HG03097 (cell line): ENCODE results near the gene ZRANB1.

ENCODE experiments used
- ATAC-seq: cut with Tn5 transposase; IDR thresholded peaks from one replicate; pipeline ENCODE4 v1.9.1; 2021; ENCODE audit not compliant: unreplicated experiment, low FRiP score

Gene ZRANB1

DNA sequence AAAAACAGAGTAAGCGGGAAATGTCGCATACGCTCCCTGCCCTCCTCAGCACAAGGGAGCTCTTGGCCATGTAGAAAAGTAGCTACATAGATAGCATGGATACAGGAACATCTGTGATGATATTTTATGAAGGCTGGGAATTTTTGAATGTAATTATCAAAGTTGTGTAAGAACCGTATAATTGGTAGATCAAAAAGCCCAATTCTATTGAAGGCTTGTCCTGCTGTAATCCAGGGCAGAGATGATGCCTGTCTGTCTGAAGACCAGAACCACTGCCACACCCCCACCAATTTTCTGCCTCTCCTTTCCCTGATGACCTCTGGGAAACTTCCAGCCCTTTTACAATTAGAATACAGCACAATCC lies 51.4 kb downstream of the ZRANB1 start:
- ATAC-seq: no peak

DNA sequence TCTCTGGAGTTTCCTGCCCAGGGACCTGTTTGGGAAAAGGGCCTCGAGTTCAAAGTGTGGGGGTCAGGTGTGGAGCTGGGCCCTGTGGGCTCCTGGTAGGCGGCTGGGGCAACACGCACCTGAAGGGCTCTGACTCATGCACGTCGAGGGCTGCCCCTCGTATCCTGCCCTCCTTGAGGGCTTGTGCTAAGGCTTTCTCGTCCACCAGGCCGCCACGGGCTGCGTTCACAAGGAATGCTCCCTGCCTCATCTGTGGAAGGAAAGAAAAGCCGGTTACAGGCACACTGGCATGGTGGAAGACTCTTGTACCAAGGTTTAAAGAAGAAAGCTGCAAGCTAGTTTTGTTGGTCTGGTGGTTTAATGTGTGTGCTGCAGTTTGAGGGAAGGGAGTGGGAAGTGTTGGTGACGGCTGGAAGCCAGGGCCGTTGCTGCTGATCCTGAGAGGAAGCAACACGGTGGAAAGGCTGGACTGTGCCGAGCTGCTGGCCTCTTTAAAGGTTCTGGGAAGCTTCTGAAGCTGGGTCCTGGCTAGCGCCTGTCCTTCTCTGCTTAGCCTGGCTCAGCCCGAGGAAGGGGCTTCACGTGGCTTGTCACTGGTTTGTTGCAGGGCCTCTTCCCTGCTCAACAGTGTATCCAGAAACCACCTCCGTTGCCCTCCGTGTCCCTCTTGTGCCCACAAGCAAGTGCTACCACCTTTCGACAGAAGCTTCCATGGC lies 52.0 kb downstream of the ZRANB1 start:
- ATAC-seq: no peak

DNA sequence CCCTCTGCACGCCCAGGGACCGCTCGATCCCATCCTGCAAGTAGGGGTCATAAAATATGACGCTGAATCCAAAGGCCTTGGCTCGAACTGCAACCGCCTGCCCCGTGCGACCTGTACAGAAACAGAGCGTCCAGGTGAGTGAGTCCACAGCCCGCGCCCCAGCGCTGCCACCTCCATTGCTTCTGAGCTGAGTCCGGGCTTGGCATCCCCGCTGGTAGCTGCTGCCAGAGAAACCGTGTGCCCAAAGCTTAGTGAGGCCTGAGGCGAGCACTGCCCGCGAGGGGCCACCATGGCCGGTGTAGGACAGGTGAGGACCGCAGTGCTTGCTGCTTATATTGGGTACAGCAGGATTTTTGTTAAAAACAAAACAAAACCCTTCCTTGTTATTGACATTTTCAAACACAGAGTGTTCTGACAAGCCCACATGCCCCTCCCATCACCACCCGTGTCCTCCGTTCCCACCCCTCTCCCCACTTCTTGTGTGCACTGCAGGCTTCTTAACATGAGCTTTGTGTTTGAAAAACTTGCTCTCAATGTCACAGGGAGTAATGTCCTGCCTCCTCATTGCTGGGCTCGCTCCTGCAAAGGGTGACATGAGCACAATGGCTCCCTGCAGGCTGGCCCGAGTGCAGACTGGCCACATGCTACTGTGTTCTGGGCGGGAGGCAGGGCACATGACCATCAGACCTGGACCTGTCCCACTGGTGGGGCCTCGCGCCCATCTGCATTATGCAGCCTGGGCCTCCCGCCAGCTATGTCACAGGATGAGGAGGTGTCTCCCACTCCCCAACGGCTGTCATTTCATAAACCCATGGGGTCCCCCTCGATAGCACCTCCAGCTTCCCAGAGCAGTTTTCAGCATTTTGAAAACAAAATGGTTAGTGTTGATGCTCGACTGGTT lies 52.9 kb downstream of the ZRANB1 start:
- ATAC-seq: no peak

DNA sequence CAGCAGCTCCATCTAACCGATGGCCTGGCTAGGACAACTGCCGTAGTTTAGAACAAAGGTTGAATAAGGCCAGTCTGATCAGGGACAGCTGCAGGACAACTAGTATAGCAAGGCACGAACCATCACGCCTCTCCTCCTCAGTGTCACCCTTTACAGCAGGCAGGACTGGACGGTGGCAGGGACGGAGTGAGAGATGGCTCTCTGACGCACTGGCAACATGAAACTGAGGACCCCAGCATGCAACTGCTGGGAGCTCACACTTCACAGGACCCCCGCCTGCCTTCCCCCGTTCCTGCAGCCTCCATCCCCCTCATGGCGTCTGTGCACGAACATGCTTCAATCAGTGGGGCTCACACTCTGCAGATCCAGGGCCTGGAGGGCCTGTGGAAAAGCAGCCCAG lies 53.7 kb downstream of the ZRANB1 start:
- ATAC-seq: no peak

DNA sequence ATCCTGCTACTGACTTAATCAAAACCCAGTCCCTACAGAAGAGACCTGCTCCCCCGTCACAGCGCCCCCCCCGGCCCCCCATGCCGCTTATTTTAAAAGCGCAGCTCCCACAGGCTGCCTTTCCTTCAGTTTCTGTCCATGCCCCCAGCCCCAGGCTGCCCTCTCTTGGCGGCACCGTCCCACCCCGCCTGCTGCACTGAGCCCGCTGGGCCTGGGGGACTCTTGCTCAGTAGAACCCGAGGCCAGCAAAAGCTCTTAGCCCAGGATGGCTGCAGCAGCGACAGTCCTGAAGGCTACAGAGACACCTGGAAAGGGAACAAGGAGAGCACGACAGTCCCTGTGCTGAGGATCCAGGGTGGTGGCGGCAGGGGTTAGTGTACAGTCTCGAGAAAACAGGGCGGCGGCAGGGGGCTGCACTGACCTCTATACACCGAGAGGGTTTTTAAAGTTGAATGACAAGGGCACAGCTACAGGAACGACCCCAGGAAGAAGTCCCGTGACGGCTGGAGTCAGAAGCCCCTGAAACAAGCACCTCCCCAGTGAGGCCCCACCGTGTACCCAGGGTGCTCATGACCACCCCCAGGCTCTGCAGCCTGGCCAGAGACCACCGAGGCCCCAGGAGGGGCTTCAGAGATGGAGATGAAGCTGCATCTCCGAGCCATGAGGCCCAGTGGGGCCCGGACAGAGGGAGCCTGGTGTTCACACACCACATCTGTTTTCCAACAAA lies 54.4 kb downstream of the ZRANB1 start:
- no peak for ATAC-seq

DNA sequence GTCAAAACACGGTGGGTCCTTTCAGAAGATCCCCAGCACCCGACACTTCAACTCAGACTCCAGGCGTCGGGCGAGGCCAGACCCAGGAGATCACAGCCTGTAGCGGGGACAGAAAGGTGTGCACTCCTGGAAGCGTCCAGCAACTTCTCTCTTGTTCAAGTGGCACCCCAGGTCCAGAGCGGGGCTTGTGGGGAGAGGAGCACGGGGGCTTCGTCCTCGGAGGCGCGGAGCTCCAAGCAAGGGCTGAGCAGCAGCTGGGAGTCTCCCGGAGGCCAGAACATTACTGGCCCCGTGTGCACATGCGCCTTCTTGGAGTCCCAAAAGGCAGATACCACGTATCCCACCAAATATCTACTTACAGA lies 54.9 kb downstream of the ZRANB1 start:
- ATAC-seq: no peak

DNA sequence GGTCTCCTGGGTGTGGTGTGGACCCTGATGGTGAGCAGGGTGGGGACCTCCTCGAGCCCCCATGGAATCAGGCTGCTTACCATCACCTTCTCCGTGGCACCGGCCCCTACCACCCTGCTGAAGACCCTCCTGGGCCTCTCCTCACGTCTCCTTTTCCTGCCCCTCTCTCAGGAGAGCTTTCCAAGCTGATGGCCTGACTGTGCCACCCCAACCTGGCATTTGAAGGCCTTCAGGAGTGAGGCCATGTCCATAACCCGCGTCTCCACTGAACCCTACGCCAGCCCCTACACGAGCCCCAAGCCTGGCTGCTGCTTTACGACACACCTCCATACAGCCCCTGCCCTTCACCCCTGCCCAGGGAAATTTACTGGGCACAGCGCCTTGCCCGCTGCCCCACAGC lies 55.4 kb downstream of the ZRANB1 start:
- no peak for ATAC-seq

DNA sequence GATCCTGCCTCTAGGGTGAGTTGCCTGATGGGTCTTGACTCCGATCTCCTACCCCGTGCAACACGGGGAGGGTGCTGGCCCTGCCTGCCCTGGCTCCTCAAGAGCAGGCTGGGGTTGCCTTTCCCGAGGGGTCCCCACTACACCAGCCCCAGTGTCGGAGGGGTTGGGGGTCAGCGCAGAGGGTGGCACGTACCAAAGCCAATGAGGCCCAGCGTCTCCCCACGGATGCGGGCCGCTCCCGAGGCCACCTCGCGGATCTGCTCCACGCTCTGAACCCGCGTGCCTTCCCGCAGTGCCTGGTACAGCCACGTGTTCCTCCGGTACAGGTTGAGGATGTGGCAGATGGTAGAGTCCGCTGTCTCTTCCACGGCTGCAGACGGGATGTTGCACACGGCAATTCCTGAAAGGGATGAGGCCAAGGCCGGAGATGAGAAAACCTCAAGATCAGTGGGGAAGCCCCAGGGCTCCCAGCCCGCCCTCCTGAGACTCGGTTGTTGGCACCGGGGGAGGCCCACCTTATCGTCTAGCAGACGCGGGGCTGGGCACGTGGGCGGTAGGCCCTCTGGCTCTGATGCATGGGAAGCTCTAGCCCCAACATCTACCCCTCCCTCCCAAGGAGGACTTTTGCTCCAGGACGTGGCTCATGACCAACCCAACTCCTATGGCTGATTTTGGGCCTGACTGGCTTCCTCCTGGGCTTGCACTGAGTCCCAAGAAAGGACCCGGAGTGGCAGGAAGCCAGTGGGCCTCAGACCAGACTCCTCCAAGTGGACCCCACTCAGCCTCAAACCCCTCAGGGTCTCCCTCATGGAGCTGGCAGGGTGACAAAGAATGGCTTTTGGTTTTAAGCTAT lies 56.1 kb downstream of the ZRANB1 start:
- ATAC-seq: no peak

DNA sequence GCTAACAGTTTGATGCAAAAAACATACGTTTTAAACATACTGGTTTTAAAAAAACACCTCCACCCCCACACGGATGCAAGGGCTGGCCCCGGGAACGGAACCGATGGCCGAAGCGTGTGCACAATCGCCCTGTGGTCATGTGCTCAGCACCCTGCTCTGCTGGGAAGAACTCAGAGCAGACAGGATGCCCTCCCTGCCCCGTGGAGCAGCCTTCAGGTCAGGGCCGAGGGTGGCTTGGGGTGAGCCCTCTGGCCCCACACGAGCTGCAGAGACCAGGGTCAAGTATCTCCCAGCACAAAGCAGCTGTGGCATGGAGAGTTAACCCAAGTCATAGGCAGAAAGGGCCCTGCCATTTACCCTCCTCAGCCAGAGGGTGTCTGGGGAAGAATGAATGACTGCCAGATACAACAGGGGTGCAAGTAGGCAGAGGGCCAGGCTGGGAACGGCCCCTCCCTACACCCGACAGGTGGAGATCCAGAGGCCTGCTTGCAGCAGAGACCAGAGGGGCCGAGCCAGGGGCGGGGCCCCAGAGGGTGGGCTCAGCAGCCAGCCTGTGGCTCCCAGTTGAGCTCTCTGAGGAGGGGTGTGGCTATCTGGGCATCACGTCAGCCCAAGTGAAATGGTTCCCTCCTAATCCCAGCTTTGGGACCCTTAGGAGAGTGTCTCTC lies 56.8 kb downstream of the ZRANB1 start:
- no peak for ATAC-seq

DNA sequence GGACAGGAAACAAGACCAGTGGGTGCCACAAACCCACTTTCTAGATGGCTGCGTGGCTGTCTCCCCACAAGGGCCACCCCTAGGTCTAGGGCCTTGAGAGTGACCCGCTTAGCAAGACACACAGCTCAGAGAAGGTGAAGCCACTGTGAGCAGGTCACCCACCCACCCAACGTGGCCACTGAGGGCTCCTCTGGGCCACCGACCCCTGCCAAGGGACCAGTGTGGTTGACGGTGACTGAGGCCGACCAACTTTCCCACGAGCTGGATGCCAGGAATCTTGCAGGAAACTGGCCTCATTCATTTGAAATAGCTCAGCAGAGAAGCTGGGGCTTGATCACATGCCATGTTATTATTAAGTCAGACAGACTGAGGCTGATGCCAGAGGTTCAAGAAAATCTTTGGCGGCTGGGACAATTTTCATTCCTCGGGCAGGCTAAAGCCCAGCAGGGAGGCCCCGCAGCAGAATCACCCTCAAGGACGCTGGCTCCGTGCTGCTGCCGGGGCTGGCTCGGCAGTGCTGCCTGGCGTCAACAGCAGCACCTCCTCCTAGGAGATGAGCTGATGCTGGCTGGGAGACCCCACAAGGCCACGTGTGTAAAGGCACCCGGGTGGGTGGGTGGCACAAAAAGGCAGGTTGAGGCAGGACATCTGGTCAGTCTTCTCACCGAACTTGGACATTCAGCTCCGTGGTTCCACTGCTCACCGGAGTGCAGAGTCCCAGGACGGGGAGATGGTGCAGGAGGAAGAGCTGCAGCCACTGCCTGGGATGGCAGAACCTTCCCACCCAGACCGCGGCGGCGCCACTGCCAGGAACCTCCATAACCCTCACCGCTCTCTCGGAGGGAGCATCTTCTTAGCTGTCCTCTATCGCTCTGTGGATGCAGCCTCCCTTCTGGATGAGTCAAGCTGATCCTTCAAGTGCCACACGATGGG lies 57.8 kb downstream of the ZRANB1 start:
- ATAC-seq: no peak

DNA sequence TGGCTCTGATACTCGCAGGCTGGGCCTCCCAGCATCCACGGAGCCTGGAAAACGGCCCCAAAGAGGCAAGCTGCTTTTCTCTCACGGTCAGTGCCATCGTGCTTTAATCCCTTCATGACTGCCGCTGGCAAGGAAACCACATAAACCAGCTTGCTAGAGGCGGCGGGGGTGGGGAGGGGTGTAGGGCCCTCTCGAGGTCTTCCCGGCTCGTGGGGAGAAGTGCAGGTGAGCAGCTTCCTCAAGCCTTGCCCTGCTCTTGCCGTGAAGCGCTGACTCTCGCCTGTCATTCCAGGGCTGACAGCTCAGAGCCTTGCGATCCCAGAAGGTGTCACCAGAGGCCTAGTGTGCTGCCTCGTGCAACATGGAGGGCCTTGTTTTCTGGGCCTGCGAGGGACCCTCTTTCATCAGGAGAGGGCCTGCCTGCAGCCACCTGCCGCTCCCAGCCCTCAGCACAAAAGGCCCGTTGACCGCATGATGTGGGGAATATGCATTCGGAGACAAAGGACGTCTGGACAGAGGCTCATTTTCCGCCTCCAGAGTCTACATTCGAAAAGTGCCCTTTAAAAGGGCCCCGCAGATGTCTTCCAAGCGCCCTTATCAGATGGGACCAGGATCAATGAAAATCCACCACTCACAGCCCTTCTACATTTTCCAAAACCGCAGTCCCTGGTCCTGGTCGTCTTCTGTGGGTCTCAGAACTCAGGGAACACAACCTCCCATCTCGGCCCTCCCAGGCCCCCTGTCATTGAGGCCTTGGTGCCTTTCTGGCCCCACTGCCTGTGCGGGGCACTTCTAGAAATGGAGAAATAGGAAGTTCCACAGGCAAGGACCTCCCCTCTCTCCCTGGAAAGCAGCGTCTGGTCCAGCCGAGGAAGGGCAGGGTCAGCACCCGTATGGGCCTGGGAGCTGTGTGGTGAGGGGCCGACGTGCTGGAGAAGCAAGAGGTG lies 58.7 kb downstream of the ZRANB1 start:
- no peak for ATAC-seq

DNA sequence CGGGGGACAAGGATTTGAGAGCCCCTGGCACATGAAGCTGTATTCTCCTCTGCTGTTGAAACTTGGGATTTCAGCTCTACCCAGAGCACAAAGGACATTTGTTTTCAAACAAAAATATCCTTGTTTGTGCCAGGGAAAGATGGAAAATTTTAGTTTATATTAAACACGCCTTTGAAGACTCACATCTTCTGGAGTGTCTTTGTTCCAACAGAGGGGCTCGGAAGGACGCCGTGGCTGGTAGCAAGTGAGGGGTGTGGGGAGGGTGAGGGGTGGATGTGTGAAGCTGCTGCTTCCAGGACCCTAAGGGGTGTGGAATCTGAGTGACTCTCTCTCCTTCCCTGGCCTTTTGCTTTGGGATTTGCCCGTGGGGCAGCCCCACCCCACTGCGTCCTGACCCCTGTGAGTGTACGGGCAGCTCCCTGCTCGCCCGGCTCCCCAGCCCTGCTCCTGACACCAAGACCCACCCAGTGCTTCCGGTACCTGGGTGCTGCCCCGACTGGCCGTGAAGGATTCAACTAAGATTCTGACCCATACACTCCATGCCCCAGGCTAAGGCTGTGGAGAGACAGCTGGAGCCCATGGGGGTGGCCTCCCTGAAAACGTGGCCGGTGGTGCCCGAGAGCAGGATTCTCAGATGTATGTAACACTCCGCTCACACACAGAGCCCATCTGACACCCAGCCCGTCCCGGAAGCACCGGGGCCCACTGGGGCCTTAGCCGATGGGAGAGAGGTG lies 59.6 kb downstream of the ZRANB1 start:
- no peak for ATAC-seq

DNA sequence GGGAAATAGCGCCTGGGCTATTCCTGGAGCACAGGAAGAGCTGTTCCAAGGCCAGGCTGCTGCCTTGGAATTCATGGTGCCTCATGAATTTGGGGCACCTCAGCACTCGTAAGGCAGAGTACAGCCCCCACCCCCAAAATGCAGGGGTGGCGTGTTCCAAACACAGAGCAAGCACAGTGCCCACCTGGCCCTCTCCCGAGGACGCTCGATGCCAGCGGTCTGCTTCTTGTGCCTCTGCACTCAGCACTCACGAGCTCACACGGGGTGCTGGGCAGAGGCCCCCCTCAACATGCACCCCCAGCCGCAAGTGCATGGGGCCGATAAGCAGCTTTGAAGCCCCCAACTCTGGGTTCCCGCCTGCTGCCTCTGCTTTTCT lies 60.1 kb downstream of the ZRANB1 start:
- no peak for ATAC-seq

DNA sequence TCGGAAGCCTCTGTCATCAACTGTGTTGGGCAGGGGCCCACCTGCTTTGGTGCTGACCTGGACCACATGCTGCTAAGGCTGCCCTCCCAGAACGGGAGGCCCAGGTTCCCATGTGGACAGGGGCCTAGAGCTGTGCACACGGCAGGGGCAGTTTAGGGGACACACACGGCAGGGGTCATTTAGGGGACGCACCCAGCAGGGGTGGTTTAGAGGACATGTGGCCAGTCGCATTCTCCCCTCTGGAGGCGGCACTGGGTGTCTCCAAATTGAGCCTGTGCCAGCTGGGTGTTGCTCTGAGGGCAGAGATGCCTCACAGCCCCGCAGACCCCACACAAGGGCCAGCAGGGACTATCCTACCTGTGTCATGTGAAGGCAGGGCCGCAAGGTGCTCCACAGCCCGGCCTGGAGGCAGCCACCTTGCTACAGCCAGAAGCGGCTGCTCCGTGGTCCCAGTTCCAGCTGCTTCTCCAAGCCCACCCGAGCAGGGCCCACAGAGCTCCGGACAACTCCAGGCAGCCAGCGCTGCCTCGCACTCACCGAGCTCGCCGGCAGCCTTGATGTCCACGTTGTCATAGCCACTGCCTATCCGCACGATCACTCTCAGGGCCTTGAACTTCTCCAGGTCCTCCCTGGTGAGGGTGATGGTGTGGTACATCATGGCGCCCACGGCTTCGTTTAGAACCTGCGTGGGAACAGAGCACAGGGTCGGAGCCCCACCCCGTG lies 60.7 kb downstream of the ZRANB1 start:
- ATAC-seq: no peak

DNA sequence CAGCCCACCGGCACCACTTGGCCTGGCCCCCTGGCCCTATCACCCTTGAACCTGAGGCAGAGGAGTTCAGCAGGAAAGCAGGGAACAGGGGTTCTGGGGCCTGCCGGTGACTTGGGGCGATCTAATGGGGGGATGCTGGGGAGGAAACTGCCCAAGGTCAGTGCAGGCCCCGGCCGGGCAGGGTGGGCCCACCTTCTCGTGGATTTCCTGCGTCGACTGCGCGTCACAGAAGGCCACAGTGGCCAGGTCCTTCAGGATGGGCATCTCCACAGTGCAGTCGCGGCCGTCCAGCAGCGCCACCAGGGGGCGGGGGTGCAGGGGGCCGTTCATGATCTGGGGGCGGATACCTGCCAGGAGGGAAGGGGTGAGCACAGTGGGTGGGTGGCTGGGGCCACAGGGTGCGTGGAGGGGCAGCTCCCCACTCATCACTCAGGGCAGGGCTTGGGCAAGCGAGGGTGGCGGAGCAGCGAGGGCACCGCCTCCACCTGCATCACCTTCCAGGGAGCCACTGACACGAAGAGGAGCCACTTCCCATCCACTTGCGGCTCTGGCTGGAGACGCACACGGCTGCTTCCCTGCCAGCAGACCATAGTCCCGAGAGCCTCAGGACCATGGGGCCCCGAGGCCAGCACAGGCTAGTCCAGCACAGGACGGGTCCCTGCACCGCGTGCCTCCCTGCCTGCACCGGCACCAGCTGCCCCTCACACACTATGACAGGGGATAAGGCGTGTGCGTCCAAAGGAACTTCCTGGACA lies 61.4 kb downstream of the ZRANB1 start:
- no peak for ATAC-seq

DNA sequence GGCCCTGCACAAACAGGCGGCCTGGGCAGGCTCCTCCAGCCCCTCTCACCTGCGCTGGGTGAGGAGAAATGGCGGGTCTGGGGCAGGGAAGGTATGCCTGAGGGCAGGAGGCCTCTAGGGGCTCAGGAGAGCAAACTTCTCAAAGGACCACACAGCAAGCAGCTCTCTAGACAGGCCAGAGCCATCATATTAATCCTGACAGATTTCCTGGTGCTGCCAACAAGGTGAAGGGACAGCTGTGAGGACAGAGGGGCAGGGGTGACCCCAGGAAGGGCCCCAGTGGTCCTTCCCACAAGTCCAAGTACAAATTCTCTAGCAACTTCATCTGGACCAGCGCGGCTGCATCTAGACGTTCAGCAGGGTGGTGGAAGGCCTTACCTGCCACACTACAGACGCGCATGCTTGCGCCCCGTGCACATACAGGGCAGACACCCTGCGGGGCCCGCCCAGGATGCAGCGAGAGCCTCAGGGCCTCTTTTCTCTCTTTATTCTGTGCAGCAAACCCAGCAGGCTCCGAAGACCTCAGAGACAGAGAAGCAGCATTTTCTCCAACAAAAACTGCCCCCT lies 62.1 kb downstream of the ZRANB1 start:
- no peak for ATAC-seq
